CD14-positive monocyte (primary cell): ENCODE results near the gene TSHZ1. TPM values are rescaled to one million over a fixed set of nuclear protein-coding genes. Genes with fewer than 3 reads are reported as not detected.

ENCODE experiments used
- DNase-seq, 3 donors: peaks; one replicate each; pipeline ENCODE4 v3.0.0-alpha.2; 2011 to 2022
- H2AFZ ChIP-seq: 2 replicates; pipeline ENCODE4 v1.6.0; 2012; ENCODE audit warnings: mild to moderate bottlenecking, low read depth, low read length, inconsistent platforms; ENCODE audit not compliant: insufficient read depth, poor library complexity, severe bottlenecking
- H3K27ac ChIP-seq, 2 donors: 1 replicate in 1 of 2; 2 replicates in 1 of 2; pipeline ENCODE4 v1.5.1; 2012 to 2013; ENCODE audit warnings: low read length in 2 of 2, control low read depth in 1 of 2, inconsistent platforms in 1 of 2, low read depth in 1 of 2, mild to moderate bottlenecking in 1 of 2
- H3K27me3 ChIP-seq, 2 donors: one replicate each; pipeline versions ENCODE4 v1.6.0 to v1.6.1; 2011 to 2013; ENCODE audit warnings: low read length in 2 of 2; ENCODE audit not compliant: control insufficient read depth in 2 of 2, insufficient read depth in 2 of 2
- H3K36me3 ChIP-seq, 2 donors: replicated peaks in 1 of 2; 1 replicate in 1 of 2; 2 replicates in 1 of 2; pipeline versions ENCODE4 v1.5.1 to v1.6.1; 2012 to 2013; ENCODE audit warnings: low read length in 2 of 2, control low read depth in 1 of 2, inconsistent platforms in 1 of 2, mild to moderate bottlenecking in 1 of 2; ENCODE audit not compliant: insufficient read depth in 2 of 2, control insufficient read depth in 1 of 2
- H3K4me1 ChIP-seq, 2 donors: 1 replicate in 1 of 2; 2 replicates in 1 of 2; pipeline versions ENCODE4 v1.5.1 to v1.6.1; 2012 to 2013; ENCODE audit warnings: low read length in 2 of 2, control low read depth in 1 of 2, inconsistent platforms in 1 of 2, mild to moderate bottlenecking in 1 of 2, moderate library complexity in 1 of 2; ENCODE audit not compliant: insufficient read depth in 2 of 2, control insufficient read depth in 1 of 2
- H3K4me2 ChIP-seq: replicated peaks from 2 replicates; pipeline ENCODE3; 2012; ENCODE audit warnings: low read length, moderate library complexity, mild to moderate bottlenecking; ENCODE audit not compliant: poor library complexity, severe bottlenecking; ENCODE audit errors: extremely low read depth
- H3K4me3 ChIP-seq, 3 experiments: fragments of 200-600 bp in 1 of 3; sonication (generic) in 1 of 3; replicated peaks in 1 of 3; 1 replicate in 2 of 3; 2 replicates in 1 of 3; pipeline ENCODE4 v1.5.1; 2011 to 2013; ENCODE audit warnings: low read length in 3 of 3, mild to moderate bottlenecking in 3 of 3, control low read depth in 2 of 3, low read depth in 2 of 3, inconsistent platforms in 1 of 3, moderate library complexity in 1 of 3
- H3K79me2 ChIP-seq: 2 replicates; pipeline ENCODE4 v1.6.0; 2012; ENCODE audit warnings: mild to moderate bottlenecking, control low read depth, inconsistent platforms, low read length, moderate library complexity; ENCODE audit not compliant: insufficient read depth
- H3K9ac ChIP-seq: 2 replicates; pipeline ENCODE4 v1.6.0; 2017; ENCODE audit warnings: low read length, mild to moderate bottlenecking; ENCODE audit not compliant: insufficient read depth, poor library complexity, severe bottlenecking
- H3K9me3 ChIP-seq, 2 donors: replicated peaks in 1 of 2; 1 replicate in 1 of 2; 2 replicates in 1 of 2; pipeline versions ENCODE4 v1.5.1 to v1.6.1; 2012 to 2013; ENCODE audit warnings: low read length in 2 of 2, control low read depth in 1 of 2; ENCODE audit not compliant: control insufficient read depth in 1 of 2, insufficient read depth in 1 of 2
- H4K20me1 ChIP-seq: 2 replicates; pipeline ENCODE4 v1.6.0; 2012; ENCODE audit warnings: mild to moderate bottlenecking, low read length, control low read depth, moderate library complexity; ENCODE audit not compliant: insufficient read depth
- H3K27ac Mint-ChIP-seq, 7 donors: one replicate each; pipeline ENCODE4 v1.8.0; 2020; ENCODE audit warnings: mild to moderate bottlenecking in 7 of 7, mixed read lengths in 7 of 7, moderate library complexity in 6 of 7, inconsistent platforms in 2 of 7
- H3K27me3 Mint-ChIP-seq, 3 donors: one replicate each; pipeline ENCODE4 v1.8.0; 2021 to 2022; ENCODE audit warnings: low read depth in 3 of 3, mild to moderate bottlenecking in 3 of 3, mixed read lengths in 3 of 3, moderate library complexity in 3 of 3, inconsistent platforms in 1 of 3
- H3K36me3 Mint-ChIP-seq, 2 donors: one replicate each; pipeline ENCODE4 v1.8.0; 2020; ENCODE audit warnings: mixed read lengths in 2 of 2, inconsistent platforms in 1 of 2, mild to moderate bottlenecking in 1 of 2
- H3K4me1 Mint-ChIP-seq: one replicate; pipeline ENCODE4 v1.8.0; 2020; ENCODE audit warnings: mild to moderate bottlenecking, mixed read lengths
- H3K4me3 Mint-ChIP-seq, 2 donors: one replicate each; pipeline ENCODE4 v1.8.0; 2020; ENCODE audit warnings: mild to moderate bottlenecking in 2 of 2, mixed read lengths in 2 of 2, moderate library complexity in 1 of 2
- H3K9me3 Mint-ChIP-seq, 7 donors: one replicate each; pipeline ENCODE4 v1.8.0; 2020 to 2022; ENCODE audit warnings: mixed read lengths in 7 of 7, mild to moderate bottlenecking in 6 of 7, moderate library complexity in 6 of 7, inconsistent platforms in 2 of 7
- CTCF ChIP-seq: fragments of 200-600 bp; IDR thresholded peaks from one replicate; pipeline ENCODE4 v1.8.0; 2022; ENCODE audit warnings: antibody characterized with exemption, mild to moderate bottlenecking
- WGBS: methylation state at CpG from one replicate; pipeline ENCODE4 v1.1.5; 2013; ENCODE audit warnings: missing lambda C conversion rate; ENCODE audit not compliant: insufficient coverage; 5-methylcytosine and 5-hydroxymethylcytosine counted together
- intact Hi-C, 2 donors: fragments of 100-400 bp; cut with micrococcal nuclease; formaldehyde crosslinking; loops; one replicate each; pipeline versions ENCODE4 v1.15.0 to v1.15.1; 2023
- polyA plus RNA-seq, 3 donors: library from polyadenylated mRNA; depleted of rRNA in 1 of 3; unstranded in 2 of 3; stranded (reverse) in 1 of 3; fragments of 300-500 nt in 2 of 3; fragments of >200 nt in 1 of 3; fragmentation: Illumina TruSeq in 2 of 3; gene quantifications; 1 replicate in 2 of 3; 2 replicates in 1 of 3; pipeline ENCODE4 v1.2.3, GENCODE V29; 2012 to 2021

TSHZ1 gene
- polyA plus RNA-seq, 3 donors: 0.76 to 3.3 (median 1.4) TPM

DNA sequence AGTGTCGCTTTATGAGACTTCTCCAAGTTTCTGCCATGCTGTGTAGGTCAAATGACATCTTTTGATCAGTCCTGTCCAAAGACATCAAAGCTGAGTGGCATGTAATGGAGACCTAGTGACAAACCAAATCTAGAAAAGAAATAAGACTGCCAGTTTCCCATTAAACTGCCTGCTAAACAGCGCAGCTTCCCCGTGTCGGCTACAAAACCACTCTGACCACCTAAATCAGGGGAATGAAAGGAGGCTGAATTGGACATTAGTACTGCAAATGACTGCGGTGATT lies 57.7 kb downstream of the TSHZ1 start:
- peaks cover 43% of the 10 kb centered on the region for H4K20me1 ChIP-seq
- H3K9ac ChIP-seq: no peak overlapping the region
- peaks cover 0 to 2% (median 0%) of the 10 kb centered on the region in 7 donors for H3K9me3 Mint-ChIP-seq
- H3K4me3 Mint-ChIP-seq: no peak overlapping the region
- H3K4me2 ChIP-seq: no peak overlapping the region
- H3K9me3 ChIP-seq: no peaks in the 10 kb centered on the region
- DNase-seq: no peak
- no peak overlapping the region for H3K27ac Mint-ChIP-seq
- no peaks in the 10 kb centered on the region for H3K27me3 ChIP-seq
- no peak overlapping the region for H3K27ac ChIP-seq
- H3K4me1 ChIP-seq: peaks cover 7 to 13% of the 10 kb centered on the region in 2 donors
- intact Hi-C loops: no loop called here
- peaks cover 0 to 3% (median 0%) of the 10 kb centered on the region in 3 donors for H3K27me3 Mint-ChIP-seq
- no peaks in the 10 kb centered on the region for H3K36me3 ChIP-seq
- WGBS: 87% methylated on average over 4 of the region's 5 CpGs
- H3K4me3 ChIP-seq: no peak overlapping the region
- H2AFZ ChIP-seq: no peak overlapping the region
- H3K36me3 Mint-ChIP-seq: peaks cover 0 to 4% of the 10 kb centered on the region in 2 donors
- peaks cover 13% of the 10 kb centered on the region for H3K4me1 Mint-ChIP-seq
- H3K79me2 ChIP-seq: peaks cover 10% of the 10 kb centered on the region
- no peak for TF ChIP-seq CTCF

DNA sequence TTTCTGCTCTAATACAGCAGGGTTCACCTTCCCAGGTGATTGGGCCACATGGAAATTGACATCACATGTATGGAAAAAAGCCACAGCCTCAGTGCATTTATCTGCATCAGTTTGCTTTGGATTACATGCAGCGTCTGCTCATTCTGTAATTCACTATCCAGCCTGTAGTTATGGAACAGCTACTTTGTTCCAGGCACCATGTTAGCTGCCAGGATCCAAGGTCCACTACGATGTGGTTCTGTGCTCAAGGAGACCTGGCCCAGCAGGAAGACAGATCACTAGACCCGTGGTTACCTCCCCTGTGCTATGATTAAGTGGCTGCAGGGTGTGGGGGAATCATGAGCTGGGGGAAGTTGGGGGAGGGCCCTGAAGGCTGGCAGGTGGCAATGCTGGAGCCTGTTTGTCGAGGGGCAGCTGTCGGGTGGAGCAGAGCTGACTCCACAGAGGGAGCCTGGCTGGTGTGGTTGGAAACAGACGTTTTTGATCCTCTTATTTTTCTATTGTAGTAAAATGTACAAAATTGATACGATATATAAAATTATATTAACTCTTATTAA lies 58.6 kb downstream of the TSHZ1 start:
- Mint-ChIP-seq H3K36me3 (peaks cover 0 to 8% of the 10 kb centered on the region in 2 donors), H3K27me3 (peaks cover 0 to 3% (median 0%) of the 10 kb centered on the region in 3 donors), H3K9me3 (no peaks in the 10 kb centered on the region), H3K27ac (peak overlapping the region in 1 of 7 donors; percentile 2), H3K4me3 (no peak overlapping the region), H3K4me1 (peaks cover 13% of the 10 kb centered on the region)
- 60% methylated on average over 3 of the region's 7 CpGs for WGBS
- Histone ChIP-seq H3K4me3 (no peak overlapping the region), H3K27ac (no peak overlapping the region), H3K9ac (no peak overlapping the region), H3K9me3 (no peaks in the 10 kb centered on the region), H3K4me2 (no peak overlapping the region), H3K4me1 (peaks cover 7 to 13% of the 10 kb centered on the region in 2 donors), H3K27me3 (no peaks in the 10 kb centered on the region), H3K36me3 (no peaks in the 10 kb centered on the region), H3K79me2 (peaks cover 13% of the 10 kb centered on the region), H4K20me1 (peaks cover 51% of the 10 kb centered on the region), H2AFZ (no peak overlapping the region)
- TF ChIP-seq CTCF: no peak
- no peak for DNase-seq
- intact Hi-C loops: no loop called here
